Erythroblast (primary cell): ENCODE measurements around the gene ABCC6.

Experiments
- GATA1 ChIP-seq: IDR thresholded peaks from 2 replicates; pipeline ENCODE4 v1.6.1; 2011; ENCODE audit warnings: low read depth, mild to moderate bottlenecking, control low read depth, low read length, moderate library complexity
- POLR2A ChIP-seq: IDR thresholded peaks from 2 replicates; pipeline ENCODE4 v1.6.1; 2011; ENCODE audit warnings: mild to moderate bottlenecking, low read length

DNA sequence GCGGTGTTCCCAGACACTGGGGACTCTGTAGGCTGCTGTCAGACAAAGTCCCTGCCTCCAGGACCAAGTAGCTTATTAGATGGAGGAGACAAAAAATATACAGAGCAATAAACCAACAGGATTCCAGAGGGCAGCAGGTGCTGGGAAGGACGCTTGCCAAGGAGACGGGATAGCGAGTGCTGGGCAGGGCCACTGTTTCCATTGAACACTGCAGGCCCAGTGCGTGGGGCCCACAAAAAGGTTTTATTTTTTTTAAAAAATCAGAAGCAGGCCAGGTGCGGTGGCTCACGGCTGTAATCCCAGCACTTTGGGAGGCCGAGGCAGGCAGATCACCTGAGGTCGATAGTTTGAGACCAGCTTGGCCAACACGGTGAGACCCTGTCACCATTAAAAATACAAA, 84.2 kb downstream of the ABCC6 start:
- no peak for TF ChIP-seq POLR2A
- no peak for TF ChIP-seq GATA1
